ENCODE results near the gene RPS6KA2.

RPS6KA2 gene

GRCh38 chr6:166556336-166556735 is 70.7 kb downstream of the RPS6KA2 start:
- intact Hi-C loops (cut with DNase I; ENCODE audit: low total_unique reads), result no loop called here
- TF ChIP-seq, protein P1, sequence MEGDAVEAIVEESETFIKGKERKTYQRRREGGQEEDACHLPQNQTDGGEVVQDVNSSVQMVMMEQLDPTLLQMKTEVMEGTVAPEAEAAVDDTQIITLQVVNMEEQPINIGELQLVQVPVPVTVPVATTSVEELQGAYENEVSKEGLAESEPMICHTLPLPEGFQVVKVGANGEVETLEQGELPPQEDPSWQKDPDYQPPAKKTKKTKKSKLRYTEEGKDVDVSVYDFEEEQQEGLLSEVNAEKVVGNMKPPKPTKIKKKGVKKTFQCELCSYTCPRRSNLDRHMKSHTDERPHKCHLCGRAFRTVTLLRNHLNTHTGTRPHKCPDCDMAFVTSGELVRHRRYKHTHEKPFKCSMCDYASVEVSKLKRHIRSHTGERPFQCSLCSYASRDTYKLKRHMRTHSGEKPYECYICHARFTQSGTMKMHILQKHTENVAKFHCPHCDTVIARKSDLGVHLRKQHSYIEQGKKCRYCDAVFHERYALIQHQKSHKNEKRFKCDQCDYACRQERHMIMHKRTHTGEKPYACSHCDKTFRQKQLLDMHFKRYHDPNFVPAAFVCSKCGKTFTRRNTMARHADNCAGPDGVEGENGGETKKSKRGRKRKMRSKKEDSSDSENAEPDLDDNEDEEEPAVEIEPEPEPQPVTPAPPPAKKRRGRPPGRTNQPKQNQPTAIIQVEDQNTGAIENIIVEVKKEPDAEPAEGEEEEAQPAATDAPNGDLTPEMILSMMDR (IDR thresholded peaks at IDR 0.05), result no peak

GRCh38 chr6:166555086-166555485 is 72.0 kb downstream of the RPS6KA2 start:
- no peak for DNase-seq
- no peaks in the 10 kb centered on the region for H3K27me3 ChIP-seq
- H3K36me3 ChIP-seq, result no peaks in the 10 kb centered on the region
- H3K9me3 ChIP-seq, result peaks cover 0 to 4% (median 0%) of the 10 kb centered on the region in 3 donors
- H3K4me3 ChIP-seq, result no peak overlapping the region
- no peak overlapping the region for H3K27ac ChIP-seq
- TF ChIP-seq, protein P1 (IDR thresholded peaks at IDR 0.05), result no peak
- H3K4me1 ChIP-seq, result peaks cover 0 to 28% (median 0%) of the 10 kb centered on the region in 4 donors
- intact Hi-C loops (cut with DNase I; ENCODE audit: low total_unique reads), result no loop called here

More at GRCh38 chr6:166556336-166556735, 70.7 kb downstream of the RPS6KA2 start:
- peaks cover 0 to 8% (median 0%) of the 10 kb centered on the region in 3 donors for H3K9me3 ChIP-seq
- H3K4me1 ChIP-seq, result peaks cover 0 to 28% (median 0%) of the 10 kb centered on the region in 4 donors
- no peaks in the 10 kb centered on the region for H3K36me3 ChIP-seq
- H3K27ac ChIP-seq, result peak overlapping the region; percentile 45 to 61
- no peak overlapping the region for H3K4me3 ChIP-seq
- no peak for DNase-seq
- H3K27me3 ChIP-seq, result no peaks in the 10 kb centered on the region

DNA sequence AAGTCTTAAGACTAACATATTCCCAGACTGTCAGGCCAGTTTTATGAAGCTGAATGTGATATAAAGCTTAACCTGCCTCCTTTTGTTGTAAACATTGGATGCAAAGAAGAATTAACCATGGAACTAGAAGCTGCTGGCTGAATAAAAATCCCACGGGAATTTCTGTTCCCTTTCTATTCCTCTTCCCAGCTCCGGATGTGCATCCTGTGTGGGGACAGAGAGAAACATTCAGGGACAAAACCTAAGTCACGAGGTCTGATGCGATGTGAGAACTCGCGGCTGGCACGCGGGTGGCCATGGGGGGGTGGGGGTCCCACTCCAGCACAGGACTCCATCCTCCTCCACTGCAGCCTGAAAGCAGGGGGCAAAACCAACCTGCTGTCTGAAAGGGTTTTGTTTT is 72.7 kb downstream of the RPS6KA2 start:
- Histone ChIP-seq H3K9me3 (no peaks in the 10 kb centered on the region), H3K27me3 (no peaks in the 10 kb centered on the region), H3K4me1 (peaks cover 0 to 28% (median 0%) of the 10 kb centered on the region in 4 donors), H3K27ac (peak overlapping the region in 1 of 2 donors; percentile 26), H3K4me3 (no peak overlapping the region), H3K36me3 (no peaks in the 10 kb centered on the region)
- TF ChIP-seq, protein P1 (IDR thresholded peaks at IDR 0.05), result no peak
- no peak for DNase-seq
- intact Hi-C loops (cut with DNase I; ENCODE audit: low total_unique reads), result no loop called here

DNA sequence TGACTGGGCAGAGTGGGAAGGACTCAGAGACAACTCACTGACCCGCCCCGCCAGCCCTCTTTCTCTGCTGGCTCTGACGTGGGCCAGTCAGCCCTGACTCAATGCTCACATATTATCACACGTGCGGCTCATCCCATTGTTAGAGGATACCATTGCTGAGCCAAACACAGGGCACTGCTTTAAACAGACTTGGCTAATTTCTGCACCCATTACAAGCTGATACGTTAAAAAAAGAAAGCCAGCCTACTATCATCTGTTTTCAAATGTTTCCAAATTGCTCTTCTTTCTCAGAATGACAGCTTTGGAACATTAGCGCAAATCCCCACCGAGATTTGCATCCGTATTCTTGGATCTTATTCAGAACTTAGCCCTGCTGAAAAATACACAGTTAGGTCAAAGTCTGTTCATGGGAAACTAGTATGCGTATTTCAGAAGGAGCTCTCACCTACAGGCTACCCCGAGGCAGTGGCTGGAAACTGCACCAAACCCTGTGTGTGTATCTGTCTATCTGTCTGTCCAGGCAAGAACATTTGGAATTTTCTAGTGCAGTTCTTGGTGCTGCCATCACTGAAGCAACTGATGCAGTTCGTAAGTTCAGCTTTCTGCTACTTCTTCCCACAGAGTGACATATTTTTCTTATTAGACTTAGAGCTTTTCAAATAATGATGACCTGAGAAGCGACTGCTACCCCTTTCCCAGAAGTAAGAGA is 73.3 kb downstream of the RPS6KA2 start:
- H3K9me3 ChIP-seq, result no peaks in the 10 kb centered on the region
- no peak overlapping the region for H3K4me3 ChIP-seq
- intact Hi-C loops (cut with DNase I; ENCODE audit: low total_unique reads), result no loop called here
- no peak for DNase-seq
- H3K27me3 ChIP-seq, result no peaks in the 10 kb centered on the region
- peak overlapping the region in 1 of 2 donors; percentile 26 for H3K27ac ChIP-seq
- H3K4me1 ChIP-seq, result peaks cover 0 to 28% (median 0%) of the 10 kb centered on the region in 4 donors
- H3K36me3 ChIP-seq, result no peaks in the 10 kb centered on the region
- TF ChIP-seq, protein P1 (IDR thresholded peaks at IDR 0.05), result no peak

GRCh38 chr6:166552600-166552999 is 74.5 kb downstream of the RPS6KA2 start:
- Histone ChIP-seq H3K27me3 (no peaks in the 10 kb centered on the region), H3K27ac (no peak overlapping the region), H3K4me1 (peaks cover 0 to 28% (median 0%) of the 10 kb centered on the region in 4 donors), H3K9me3 (no peaks in the 10 kb centered on the region), H3K4me3 (no peak overlapping the region), H3K36me3 (no peaks in the 10 kb centered on the region)
- DNase-seq, result no peak
- intact Hi-C loops (cut with DNase I; ENCODE audit: low total_unique reads), result no loop called here
- TF ChIP-seq, protein P1 (IDR thresholded peaks at IDR 0.05), result no peak
